A549 treated with AZD9567 at 1 μM for 4 hours (cell line): ENCODE data around the gene ECI1. TPM values are rescaled to one million over a fixed set of nuclear protein-coding genes. Genes with fewer than 3 reads are reported as not detected.

ENCODE experiments used
- total RNA-seq: library from RNA; stranded (reverse); fragments of 200-300 nt; extraction: Qiagen RNA extraction; gene quantifications from 5 replicates; pipeline ENCODE4 v1.2.3, GENCODE V29; 2022; ENCODE audit not compliant: insufficient read depth

Gene ECI1
- total RNA-seq: 57.1 to 95.2 TPM (median 91.7 TPM) in 5 replicates

DNA sequence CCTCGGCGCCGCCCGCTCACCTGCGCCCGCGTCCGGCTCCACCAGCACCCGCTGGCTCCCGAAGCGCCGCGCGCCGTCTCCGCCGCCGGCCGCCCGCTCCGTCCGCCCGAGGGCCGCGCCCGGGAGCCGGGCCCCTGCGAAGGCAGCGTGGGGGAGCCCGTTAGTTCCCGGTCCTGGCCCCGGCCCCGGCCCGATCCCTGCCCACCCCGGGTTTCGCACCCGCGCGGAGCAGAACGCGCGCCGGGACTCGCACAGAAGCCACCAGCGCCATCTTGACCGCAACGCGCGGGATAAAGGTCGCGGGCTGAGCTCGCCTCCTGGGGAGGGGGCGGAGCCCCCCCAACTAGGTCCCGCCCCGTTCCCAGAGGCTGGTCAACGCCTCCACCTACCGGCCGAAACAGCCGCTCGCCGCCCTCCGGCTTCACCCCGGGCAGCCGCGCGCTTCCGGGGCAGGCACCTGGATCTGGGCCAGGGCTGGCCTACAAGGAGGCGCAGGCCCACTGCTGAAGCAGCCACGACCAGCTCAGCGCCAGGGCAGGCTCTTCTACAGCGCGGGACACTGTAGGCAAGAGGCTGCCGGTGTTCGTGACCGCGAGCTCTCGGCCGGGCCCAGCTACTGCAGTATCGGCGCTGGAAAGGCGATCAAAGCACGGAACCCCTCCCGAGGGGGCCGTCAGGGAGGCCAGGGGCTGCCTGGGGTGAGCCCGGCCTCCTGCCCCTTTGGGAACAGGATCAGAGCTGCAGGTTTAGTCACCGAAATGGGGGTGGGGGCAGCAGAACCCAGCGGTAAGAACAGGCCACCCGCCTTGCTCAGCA is at the start of gene ECI1:
Gene ECI1, minus strand, starts transcription at position 292 of the 816 bp plus-strand sequence. Its CDS starts 21 bp downstream, at position 271.

DNA sequence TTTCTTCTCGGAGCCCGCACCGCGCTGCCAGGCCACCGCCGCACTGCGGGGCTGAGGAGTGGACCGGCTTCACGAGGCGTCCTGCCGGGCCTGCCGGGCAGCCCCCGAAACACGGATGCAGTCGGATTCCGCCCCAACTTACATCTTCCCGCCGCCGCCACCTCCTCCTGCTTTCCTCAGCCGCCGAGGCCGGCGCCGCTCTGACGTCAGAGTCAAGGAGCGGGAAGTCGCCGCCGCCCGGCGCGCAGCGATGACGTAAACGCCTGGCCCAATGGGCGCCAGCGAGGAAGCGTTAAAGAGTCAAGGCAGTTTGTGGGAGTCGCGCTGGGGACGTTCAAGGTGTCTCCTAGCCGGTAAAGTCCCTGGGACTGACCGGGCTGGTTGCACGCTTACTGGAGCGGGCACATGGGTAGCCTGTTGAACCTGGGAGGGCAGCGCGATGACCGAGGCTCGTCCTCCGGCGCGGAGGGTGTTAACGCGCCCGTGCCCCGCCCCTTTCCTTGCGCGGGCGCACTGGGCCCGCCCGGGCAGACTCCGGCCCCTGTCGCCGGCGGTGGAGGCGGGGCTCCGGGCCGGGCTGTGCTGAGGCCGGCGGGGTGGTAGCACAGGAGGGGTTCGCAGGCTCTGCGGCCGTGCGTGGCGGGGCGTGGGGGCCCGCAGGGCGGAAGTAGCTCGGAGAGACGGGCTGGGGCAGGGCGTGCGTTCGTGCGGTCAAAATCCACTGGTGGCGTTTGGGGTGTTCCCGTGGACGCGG is 16.7 kb upstream of the ECI1 start, which contains the start of gene RNPS1:
Gene RNPS1, minus strand, starts transcription at position 214 of the 754 bp plus-strand sequence. CDS start 3,483 bp downstream, outside the sequence.

DNA sequence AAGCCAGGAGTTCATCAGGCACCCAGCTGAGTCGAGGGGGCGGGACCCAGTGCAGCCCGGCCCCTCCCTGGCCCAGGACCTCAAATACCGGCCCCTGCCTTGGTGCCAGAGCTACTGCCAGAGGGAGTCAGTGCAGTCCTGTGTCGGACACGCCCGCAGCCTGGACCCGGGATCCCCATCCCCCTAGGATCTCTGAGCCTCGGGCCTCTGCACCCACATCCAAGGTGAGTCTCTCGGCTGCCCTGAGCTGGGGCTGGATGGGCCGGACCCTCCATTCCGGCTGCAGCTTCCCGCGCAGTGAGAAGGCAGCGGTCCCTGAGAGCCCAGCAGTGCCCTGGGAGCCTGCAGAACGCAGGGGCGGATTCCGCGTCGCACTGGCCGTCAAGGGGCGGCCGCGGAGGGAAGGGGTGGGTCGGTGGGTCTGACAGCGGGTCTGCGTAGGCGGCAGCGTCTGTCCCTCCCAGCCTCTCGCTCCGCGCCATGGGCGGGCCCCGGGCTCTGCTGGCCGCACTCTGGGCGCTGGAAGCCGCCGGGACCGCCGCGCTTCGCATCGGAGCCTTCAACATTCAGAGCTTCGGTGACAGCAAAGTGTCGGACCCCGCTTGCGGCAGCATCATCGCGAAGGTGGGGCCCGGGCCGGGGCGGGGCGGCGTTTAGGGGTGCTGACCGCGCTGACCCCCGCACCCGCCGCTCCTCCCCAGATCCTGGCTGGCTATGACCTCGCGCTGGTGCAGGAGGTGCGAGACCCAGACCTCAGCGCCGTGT is 14.9 kb downstream of the ECI1 start, which contains the start of gene DNASE1L2:
Gene DNASE1L2, plus strand, starts transcription at position 108 of the 765 bp plus-strand sequence. Its CDS starts 373 bp downstream, at position 481.

GRCh38 chr16:2223221-2223941 is 28.0 kb downstream of the ECI1 start, which contains the start of gene E4F1:
E4F1 (plus strand) TSS chr16:2223591; CDS start chr16:2223614, 23 bp downstream.

GRCh38 chr16:2214719-2214968 is 36.7 kb downstream of the ECI1 start, which contains the start of gene PGP:
PGP (minus strand) TSS chr16:2214840; CDS start chr16:2214777, 63 bp downstream.

GRCh38 chr16:2210386-2211365 is 40.7 kb downstream of the ECI1 start, which contains the start of gene BRICD5:
BRICD5 (minus strand) TSS chr16:2210863; CDS start chr16:2210833, 30 bp downstream.

GRCh38 chr16:2205104-2205966 is 46.1 kb downstream of the ECI1 start, which contains the start of gene MLST8:
MLST8 (plus strand) TSS chr16:2205454; CDS start chr16:2206086, 632 bp downstream.

GRCh38 chr16:2196162-2196980 is 55.0 kb downstream of the ECI1 start, which contains the start of gene CASKIN1:
CASKIN1 (minus strand) TSS chr16:2196605; CDS start chr16:2196432, 173 bp downstream.

Other genes with a start within 250 kb of the ECI1 start
- gene ZNF598, start 241.8 kb downstream of the ECI1 start, total RNA-seq: 51.5 to 66.8 TPM (median 63.1 TPM) in 5 replicates
- 0.59 to 1.9 TPM (median 1.3 TPM) in 4 of 5 replicates, not detected in the other for gene NPW, start 231.8 kb downstream of the ECI1 start, total RNA-seq
- 40.0 to 57.0 TPM (median 55.2 TPM) in 5 replicates for gene NHERF2, start 224.7 kb downstream of the ECI1 start, total RNA-seq
- 24.3 to 47.2 TPM (median 44.1 TPM) in 5 replicates for gene NTHL1, start 203.8 kb downstream of the ECI1 start, total RNA-seq
- gene TSC2, start 203.6 kb downstream of the ECI1 start, total RNA-seq: 39.4 to 48.8 TPM (median 41.7 TPM) in 5 replicates
- 20.8 to 62.8 TPM (median 57.0 TPM) in 5 replicates for gene PKD1, start 115.7 kb downstream of the ECI1 start, total RNA-seq
- 3.1 to 11.1 TPM (median 3.8 TPM) in 5 replicates for gene RAB26, start 103.0 kb downstream of the ECI1 start, total RNA-seq
- gene TRAF7, start 95.8 kb downstream of the ECI1 start, total RNA-seq: 40.5 to 58.1 TPM (median 52.2 TPM) in 5 replicates
- 0.51 to 1.3 TPM (median 1.0 TPM) in 5 replicates for gene CASKIN1, start 55.0 kb downstream of the ECI1 start, total RNA-seq
- gene MLST8, start 46.1 kb downstream of the ECI1 start, total RNA-seq: 37.8 to 54.5 TPM (median 49.8 TPM) in 5 replicates
- 5.1 to 6.7 TPM (median 5.5 TPM) in 5 replicates for gene BRICD5, start 40.7 kb downstream of the ECI1 start, total RNA-seq
- gene PGP, start 36.7 kb downstream of the ECI1 start, total RNA-seq: 19.4 to 35.2 TPM (median 33.3 TPM) in 5 replicates
- gene E4F1, start 28.0 kb downstream of the ECI1 start, total RNA-seq: 18.3 to 29.3 TPM (median 28.6 TPM) in 5 replicates
- 1.5 to 1.8 TPM (median 1.7 TPM) in 4 of 5 replicates, not detected in the other for gene DNASE1L2, start 15.1 kb downstream of the ECI1 start, total RNA-seq
- 262 to 276 TPM (median 270 TPM) in 5 replicates for gene RNPS1, start 16.5 kb upstream of the ECI1 start, total RNA-seq
- gene ABCA3, start 89.1 kb upstream of the ECI1 start, total RNA-seq: 16.8 to 22.0 TPM (median 20.5 TPM) in 5 replicates
- gene CCNF, start 177.9 kb upstream of the ECI1 start, total RNA-seq: 22.9 to 25.3 TPM (median 24.4 TPM) in 5 replicates
- 16.9 to 23.5 TPM (median 22.4 TPM) in 5 replicates for gene TEDC2, start 208.5 kb upstream of the ECI1 start, total RNA-seq
- 0.03 to 0.06 TPM (median 0.05 TPM) in 4 of 5 replicates, not detected in the other for gene NTN3, start 219.7 kb upstream of the ECI1 start, total RNA-seq
- 5.2 to 10.0 TPM (median 9.2 TPM) in 5 replicates for gene TBC1D24, start 223.5 kb upstream of the ECI1 start, total RNA-seq